GM10266 (cell line): ENCODE measurements around the gene LARP1.

Source experiments
- DNase-seq: peaks from one replicate; pipeline ENCODE4 v3.0.0; 2012; ENCODE audit errors: extremely low spot score
- CTCF ChIP-seq: IDR thresholded peaks from 2 replicates; pipeline ENCODE4 v1.5.1; 2012; ENCODE audit warnings: mild to moderate bottlenecking, low read depth; ENCODE audit not compliant: control insufficient read depth, insufficient read depth; ENCODE audit errors: missing control alignments

LARP1 gene

GRCh38 chr5:154842689-154843530, 87.7 kb downstream of the LARP1 start:
- DNase-seq, result no peak
- no peak for TF ChIP-seq CTCF

GRCh38 chr5:154844809-154845208, 89.6 kb downstream of the LARP1 start:
- no peak for DNase-seq

GRCh38 chr5:154849264-154849785, 94.1 kb downstream of the LARP1 start:
- DNase-seq, result no peak
- TF ChIP-seq CTCF, result no peak

More at GRCh38 chr5:154844809-154845208, 89.6 kb downstream of the LARP1 start:
- TF ChIP-seq CTCF, result no peak

- TF ChIP-seq CTCF, result no peak
- no peak for DNase-seq
These were observed 94.6 kb downstream of the LARP1 start for GRCh38 chr5:154849791-154850201.

- no peak for DNase-seq
- no peak for TF ChIP-seq CTCF
These were observed 95.3 kb downstream of the LARP1 start, which contains the start of gene FAXDC2 for GRCh38 chr5:154850255-154851062. Gene FAXDC2, minus strand, starts transcription at chr5:154850603. Its CDS starts 12,425 bp downstream, at chr5:154838178.

- no peak for DNase-seq
These were observed 96.2 kb downstream of the LARP1 start for GRCh38 chr5:154851351-154851750.

More at GRCh38 chr5:154851351-154851750, 96.2 kb downstream of the LARP1 start:
- TF ChIP-seq CTCF, result no peak
